Astrocyte (in vitro differentiated cells and primary cell): ENCODE data around the gene RAB11FIP3. TPM values are rescaled to one million over a fixed set of nuclear protein-coding genes. Genes with fewer than 3 reads are reported as not detected.
"Not testable (repeated sequence)": the region's sequence is repeated elsewhere in the genome, so short reads cannot be mapped to it uniquely, and the experiment has no call there.

ENCODE experiments used
- DNase-seq: peaks from one replicate; pipeline ENCODE4 v3.0.0-alpha.2; 2010; ENCODE audit warnings: low read depth
- FAIRE-seq: peaks from 2 replicates; lab custom pipeline; 2011; peaks lifted over from hg19 to GRCh38; lab: Jason Lieb, UNC
- H2AFZ ChIP-seq: 2 replicates; pipeline ENCODE4 v1.6.0; 2012; ENCODE audit warnings: low read depth, low read length, inconsistent platforms
- H3K27ac ChIP-seq: 2 replicates; pipeline ENCODE4 v1.5.1; 2011; ENCODE audit warnings: low read depth, low read length, inconsistent platforms
- H3K27me3 ChIP-seq: 2 replicates; pipeline ENCODE4 v1.6.0; 2011; ENCODE audit warnings: low read length, inconsistent platforms; ENCODE audit not compliant: insufficient read depth
- H3K36me3 ChIP-seq: 2 replicates; pipeline ENCODE4 v1.5.1; 2011; ENCODE audit warnings: low read length, inconsistent platforms; ENCODE audit not compliant: insufficient read depth
- H3K4me1 ChIP-seq: 2 replicates; pipeline ENCODE4 v1.5.1; 2011; ENCODE audit warnings: low read length, inconsistent platforms; ENCODE audit not compliant: insufficient read depth
- H3K4me2 ChIP-seq: 2 replicates; pipeline ENCODE4 v1.6.0; 2012; ENCODE audit warnings: low read length, inconsistent platforms
- H3K4me3 ChIP-seq: 2 replicates; pipeline ENCODE4 v1.5.1; 2011; ENCODE audit warnings: low read depth, mild to moderate bottlenecking, low read length, inconsistent platforms; ENCODE audit not compliant: insufficient read depth
- H3K79me2 ChIP-seq: 2 replicates; pipeline ENCODE4 v1.6.0; 2012; ENCODE audit warnings: mild to moderate bottlenecking, low read length, inconsistent platforms; ENCODE audit not compliant: insufficient read depth
- H3K9ac ChIP-seq: 2 replicates; pipeline ENCODE4 v1.6.0; 2012; ENCODE audit warnings: mild to moderate bottlenecking, low read length, inconsistent platforms
- H3K9me3 ChIP-seq: 2 replicates; pipeline ENCODE4 v1.5.1; 2012; ENCODE audit warnings: low read depth, mild to moderate bottlenecking, low read length, inconsistent platforms; ENCODE audit not compliant: insufficient read depth
- H4K20me1 ChIP-seq: 2 replicates; pipeline ENCODE4 v1.6.0; 2012; ENCODE audit warnings: low read length, inconsistent platforms; ENCODE audit not compliant: insufficient read depth
- H3K27ac Mint-ChIP-seq: one replicate; pipeline ENCODE4 v1.8.0; 2021; ENCODE audit warnings: mild to moderate bottlenecking, mixed read lengths; ENCODE audit not compliant: unreplicated experiment
- H3K27me3 Mint-ChIP-seq: one replicate; pipeline ENCODE4 v1.8.0; 2021; ENCODE audit warnings: low read depth, mixed read lengths; ENCODE audit not compliant: unreplicated experiment
- H3K36me3 Mint-ChIP-seq: one replicate; pipeline ENCODE4 v1.8.0; 2021; ENCODE audit warnings: low read depth, mixed read lengths; ENCODE audit not compliant: unreplicated experiment
- H3K4me1 Mint-ChIP-seq: one replicate; pipeline ENCODE4 v1.8.0; 2021; ENCODE audit warnings: low read depth, mixed read lengths; ENCODE audit not compliant: unreplicated experiment
- H3K4me3 Mint-ChIP-seq: one replicate; pipeline ENCODE4 v1.8.0; 2021; ENCODE audit warnings: mild to moderate bottlenecking, moderate library complexity, mixed read lengths; ENCODE audit not compliant: unreplicated experiment
- H3K9me3 Mint-ChIP-seq: one replicate; pipeline ENCODE4 v1.8.0; 2021; ENCODE audit warnings: mild to moderate bottlenecking, mixed read lengths; ENCODE audit not compliant: unreplicated experiment
- CTCF ChIP-seq: IDR thresholded peaks from 2 replicates; pipeline ENCODE4 v1.5.1; 2011; ENCODE audit warnings: low read depth, mild to moderate bottlenecking, inconsistent platforms, low read length, moderate library complexity; ENCODE audit not compliant: insufficient read depth
- EZH2 ChIP-seq: IDR thresholded peaks from 2 replicates; pipeline ENCODE4 v1.6.1; 2012; ENCODE audit warnings: mild to moderate bottlenecking, low read length, inconsistent platforms; ENCODE audit not compliant: insufficient read depth
- total RNA-seq: library from RNA; stranded (reverse); gene quantifications from 2 replicates; pipeline ENCODE4 v1.2.1, GENCODE V29; 2021

Gene RAB11FIP3
- total RNA-seq, 1 donor from 2014 or later, result 21.2 TPM

- no peak overlapping the region for H2AFZ ChIP-seq
- no peaks in the 10 kb centered on the region for H3K36me3 ChIP-seq
- H3K27ac Mint-ChIP-seq, result no peak overlapping the region
- no peak overlapping the region for H3K4me3 ChIP-seq
- H3K4me1 ChIP-seq, result peaks cover 14% of the 10 kb centered on the region
- DNase-seq (no peak), FAIRE-seq (no peak)
- no peak overlapping the region for H3K4me3 Mint-ChIP-seq
- H3K9me3 Mint-ChIP-seq, result peaks cover 3% of the 10 kb centered on the region
- peaks cover 69% of the 10 kb centered on the region for H4K20me1 ChIP-seq
- H3K27ac ChIP-seq, result no peak overlapping the region
- no peaks in the 10 kb centered on the region for H3K9me3 ChIP-seq
- no peaks in the 10 kb centered on the region for H3K27me3 Mint-ChIP-seq
- H3K79me2 ChIP-seq, result peaks cover 3% of the 10 kb centered on the region
- H3K4me1 Mint-ChIP-seq, result peaks cover 14% of the 10 kb centered on the region
- H3K4me2 ChIP-seq, result no peak overlapping the region
- H3K36me3 Mint-ChIP-seq, result peaks cover 10% of the 10 kb centered on the region
- H3K27me3 ChIP-seq, result no peaks in the 10 kb centered on the region
- H3K9ac ChIP-seq, result no peak overlapping the region
- no peak for TF ChIP-seq CTCF
- TF ChIP-seq EZH2, result no peak
These were observed 50.6 kb downstream of the RAB11FIP3 start for GRCh38 chr16:476039-476438.

- H3K4me3 Mint-ChIP-seq, result no peak overlapping the region
- H2AFZ ChIP-seq, result no peak overlapping the region
- no peak for FAIRE-seq
- H3K36me3 ChIP-seq, result no peaks in the 10 kb centered on the region
- no peaks in the 10 kb centered on the region for H3K27me3 ChIP-seq
- H3K4me1 Mint-ChIP-seq, result peaks cover 6% of the 10 kb centered on the region
- no peak overlapping the region for H3K4me3 ChIP-seq
- H4K20me1 ChIP-seq, result peaks cover 64% of the 10 kb centered on the region
- peaks cover 3% of the 10 kb centered on the region for H3K9me3 Mint-ChIP-seq
- TF ChIP-seq EZH2 (no peak), CTCF (no peak)
- peaks cover 3% of the 10 kb centered on the region for H3K79me2 ChIP-seq
- no peaks in the 10 kb centered on the region for H3K9me3 ChIP-seq
- H3K27ac ChIP-seq, result no peak overlapping the region
- no peak overlapping the region for H3K27ac Mint-ChIP-seq
- H3K4me2 ChIP-seq, result peak overlapping the region; percentile 9
- peaks cover 4% of the 10 kb centered on the region for H3K4me1 ChIP-seq
- peak; percentile 44 for DNase-seq
- H3K27me3 Mint-ChIP-seq, result no peaks in the 10 kb centered on the region
- no peak overlapping the region for H3K9ac ChIP-seq
- peaks cover 8% of the 10 kb centered on the region for H3K36me3 Mint-ChIP-seq
These were observed 52.1 kb downstream of the RAB11FIP3 start for GRCh38 chr16:477301-478157.

GRCh38 chr16:478287-478686 is 52.8 kb downstream of the RAB11FIP3 start:
- H3K27ac Mint-ChIP-seq, H3K4me3 ChIP-seq, H3K4me2 ChIP-seq, H3K36me3 ChIP-seq, H3K4me1 ChIP-seq, H3K4me1 Mint-ChIP-seq, H3K27me3 Mint-ChIP-seq, H3K9me3 Mint-ChIP-seq, H3K27me3 ChIP-seq, H3K4me3 Mint-ChIP-seq, DNase-seq, H3K9ac ChIP-seq, H2AFZ ChIP-seq, H3K9me3 ChIP-seq, H3K36me3 Mint-ChIP-seq, FAIRE-seq, H3K27ac ChIP-seq, H3K79me2 ChIP-seq: not testable (repeated sequence)
- peaks cover 64% of the 10 kb centered on the region for H4K20me1 ChIP-seq
